Measurements from ENCODE around the gene MYT1.

The MYT1 gene

GRCh38 chr20:64225171-64225595 lies 60.9 kb downstream of the MYT1 start:
- no peak for TF ChIP-seq CTCF (conservative IDR thresholded peaks at IDR 0.05; ENCODE audit: low read depth, low read length)
- H3K4me3 ChIP-seq (ENCODE audit: low read length), result no peak overlapping the region
- DNase-seq (ENCODE audit: low read depth), result no peak

- no peak overlapping the region for H3K4me3 ChIP-seq (ENCODE audit: low read length)
- no peak for DNase-seq (ENCODE audit: low read depth)
- no peak for TF ChIP-seq CTCF (conservative IDR thresholded peaks at IDR 0.05; ENCODE audit: low read depth, low read length)
Measured at GRCh38 chr20:64225828-64226598, 61.8 kb downstream of the MYT1 start.

- DNase-seq (ENCODE audit: low read depth), result no peak
- TF ChIP-seq CTCF (conservative IDR thresholded peaks at IDR 0.05; ENCODE audit: low read depth, low read length), result no peak
- no peak overlapping the region for H3K4me3 ChIP-seq (ENCODE audit: low read length)
Measured at GRCh38 chr20:64226686-64227580, 62.7 kb downstream of the MYT1 start.

- no peak for DNase-seq (ENCODE audit: low read depth)
- H3K4me3 ChIP-seq (ENCODE audit: low read length), result no peak overlapping the region
- no peak for TF ChIP-seq CTCF (conservative IDR thresholded peaks at IDR 0.05; ENCODE audit: low read depth, low read length)
Measured at GRCh38 chr20:64228086-64228653, 63.9 kb downstream of the MYT1 start.

- H3K4me3 ChIP-seq (ENCODE audit: low read length), result no peak overlapping the region
- TF ChIP-seq CTCF (conservative IDR thresholded peaks at IDR 0.05; ENCODE audit: low read depth, low read length), result no peak
- no peak for DNase-seq (ENCODE audit: low read depth)
Measured at GRCh38 chr20:64228751-64229506, 64.7 kb downstream of the MYT1 start.

- no peak overlapping the region for H3K4me3 ChIP-seq (ENCODE audit: low read length)
- TF ChIP-seq CTCF (conservative IDR thresholded peaks at IDR 0.05; ENCODE audit: low read depth, low read length), result no peak
- no peak for DNase-seq (ENCODE audit: low read depth)
Measured at GRCh38 chr20:64229507-64230061, 65.3 kb downstream of the MYT1 start.

Data from retinal pigment epithelial cell (primary cell).